ENCODE data around the gene LYPD8.
A peak's percentile ranks its signal among the peaks of the same experiment; 100 is the strongest.

The LYPD8 gene

GRCh38 chr1:248752161-248753028 lies 3.2 kb downstream of the LYPD8 start:
- H4K20me1 ChIP-seq (ENCODE audit: insufficient read depth, low read length): no peaks in the 10 kb centered on the region
- no peak overlapping the region for H3K4me2 ChIP-seq (ENCODE audit: low read depth, low read length)
- no peak for DNase-seq
- peaks cover 8% of the 10 kb centered on the region for H3F3A ChIP-seq (ENCODE audit: insufficient read depth, low read length)
- H3K9me2 ChIP-seq (replicated peaks; ENCODE audit: insufficient read depth, low read length): no peaks in the 10 kb centered on the region
- TF ChIP-seq CTCF (IDR thresholded peaks at IDR 0.05; ENCODE audit: low read length): no peak
- no peak for TF ChIP-seq EZH2 (optimal IDR thresholded peaks at IDR 0.05; ENCODE audit: low read depth, low read length)
- TF ChIP-seq EZH2phosphoT487 (IDR thresholded peaks at IDR 0.05; ENCODE audit: low read length): no peak
- H3K79me2 ChIP-seq (ENCODE audit: low read length): no peaks in the 10 kb centered on the region
- H3K4me3 ChIP-seq (ENCODE audit: low read length): no peak overlapping the region
- no peaks in the 10 kb centered on the region for H3K27me3 ChIP-seq (replicated peaks; ENCODE audit: insufficient read depth, low read length)
- no peak overlapping the region for H2AFZ ChIP-seq (ENCODE audit: low read length)
- no peak overlapping the region for H3K9ac ChIP-seq (ENCODE audit: low read length)
- H3K9me3 ChIP-seq (replicated peaks; ENCODE audit: insufficient read depth, low read length): no peaks in the 10 kb centered on the region
- H3K27ac ChIP-seq (ENCODE audit: low read length): no peak overlapping the region
- H3K4me1 ChIP-seq (ENCODE audit: low read length): no peaks in the 10 kb centered on the region
- H3K36me3 ChIP-seq (replicated peaks; ENCODE audit: insufficient read depth, low read length): no peaks in the 10 kb centered on the region

- Histone ChIP-seq H2AFZ (ENCODE audit: low read length) (no peak overlapping the region), H3F3A (ENCODE audit: insufficient read depth, low read length) (peaks cover 8% of the 10 kb centered on the region), H3K79me2 (ENCODE audit: low read length) (no peaks in the 10 kb centered on the region), H3K4me3 (ENCODE audit: low read length) (no peak overlapping the region), H4K20me1 (ENCODE audit: insufficient read depth, low read length) (no peaks in the 10 kb centered on the region), H3K9ac (ENCODE audit: low read length) (no peak overlapping the region), H3K9me2 (replicated peaks; ENCODE audit: insufficient read depth, low read length) (no peaks in the 10 kb centered on the region), H3K27me3 (replicated peaks; ENCODE audit: insufficient read depth, low read length) (no peaks in the 10 kb centered on the region), H3K4me1 (ENCODE audit: low read length) (no peaks in the 10 kb centered on the region), H3K36me3 (replicated peaks; ENCODE audit: insufficient read depth, low read length) (no peaks in the 10 kb centered on the region), H3K4me2 (ENCODE audit: low read depth, low read length) (peak overlapping the region; percentile 28; the same call in 1 of the 2 replicates), H3K27ac (ENCODE audit: low read length) (no peak overlapping the region), H3K9me3 (replicated peaks; ENCODE audit: insufficient read depth, low read length) (no peaks in the 10 kb centered on the region)
- TF ChIP-seq EZH2phosphoT487 (IDR thresholded peaks at IDR 0.05; ENCODE audit: low read length) (no peak), CTCF (IDR thresholded peaks at IDR 0.05; ENCODE audit: low read length) (no peak), EZH2 (optimal IDR thresholded peaks at IDR 0.05; ENCODE audit: low read depth, low read length) (no peak)
- no peak for DNase-seq
These were observed 3.9 kb downstream of the LYPD8 start for GRCh38 chr1:248751635-248752034.

- H3F3A ChIP-seq (ENCODE audit: insufficient read depth, low read length): peaks cover 8% of the 10 kb centered on the region
- no peak for DNase-seq
- no peak overlapping the region for H3K9ac ChIP-seq (ENCODE audit: low read length)
- TF ChIP-seq CTCF (IDR thresholded peaks at IDR 0.05; ENCODE audit: low read length) (no peak), EZH2phosphoT487 (IDR thresholded peaks at IDR 0.05; ENCODE audit: low read length) (no peak), EZH2 (optimal IDR thresholded peaks at IDR 0.05; ENCODE audit: low read depth, low read length) (no peak)
- no peaks in the 10 kb centered on the region for H3K4me1 ChIP-seq (ENCODE audit: low read length)
- no peaks in the 10 kb centered on the region for H4K20me1 ChIP-seq (ENCODE audit: insufficient read depth, low read length)
- H3K9me2 ChIP-seq (replicated peaks; ENCODE audit: insufficient read depth, low read length): no peaks in the 10 kb centered on the region
- H3K4me3 ChIP-seq (ENCODE audit: low read length): no peak overlapping the region
- H3K27me3 ChIP-seq (replicated peaks; ENCODE audit: insufficient read depth, low read length): no peaks in the 10 kb centered on the region
- peak overlapping the region; percentile 28; the same call in 1 of the 2 replicates for H2AFZ ChIP-seq (ENCODE audit: low read length)
- no peaks in the 10 kb centered on the region for H3K36me3 ChIP-seq (replicated peaks; ENCODE audit: insufficient read depth, low read length)
- H3K27ac ChIP-seq (ENCODE audit: low read length): no peak overlapping the region
- H3K4me2 ChIP-seq (ENCODE audit: low read depth, low read length): peak overlapping the region; percentile 28; the same call in 1 of the 2 replicates
- no peaks in the 10 kb centered on the region for H3K79me2 ChIP-seq (ENCODE audit: low read length)
- H3K9me3 ChIP-seq (replicated peaks; ENCODE audit: insufficient read depth, low read length): no peaks in the 10 kb centered on the region
These were observed 4.4 kb downstream of the LYPD8 start for GRCh38 chr1:248751142-248751541.
